ENCODE results near the gene PRSS38.
"Not testable (repeated sequence)": the region's sequence is repeated elsewhere in the genome, so short reads cannot be mapped to it uniquely, and the experiment has no call there.

The PRSS38 gene

GRCh38 chr1:227846265-227846858 is 30.9 kb downstream of the PRSS38 start:
- no peak for DNase-seq

- DNase-seq: not testable (repeated sequence)
Observed at GRCh38 chr1:227847046-227847445, 31.6 kb downstream of the PRSS38 start.

- no peak for DNase-seq
Observed at GRCh38 chr1:227848430-227848932, 33.0 kb downstream of the PRSS38 start.

GRCh38 chr1:227849251-227849650 is 33.8 kb downstream of the PRSS38 start:
- no peak for DNase-seq

GRCh38 chr1:227854189-227854588 is 38.7 kb downstream of the PRSS38 start:
- no peak for DNase-seq

GRCh38 chr1:227855687-227856086 is 40.2 kb downstream of the PRSS38 start:
- no peak for DNase-seq

- DNase-seq: no peak
Observed at GRCh38 chr1:227856147-227856858, 40.8 kb downstream of the PRSS38 start.

- DNase-seq: no peak
Observed at GRCh38 chr1:227864882-227865281, 49.4 kb downstream of the PRSS38 start.

- DNase-seq: no peak
Observed at GRCh38 chr1:227869279-227869842, 53.9 kb downstream of the PRSS38 start.

- no peak for DNase-seq
Observed at GRCh38 chr1:227869851-227870305, 54.4 kb downstream of the PRSS38 start.

GRCh38 chr1:227870366-227870765 is 54.9 kb downstream of the PRSS38 start:
- no peak for DNase-seq

- DNase-seq: not testable (repeated sequence)
Observed at GRCh38 chr1:227871892-227872291, 56.4 kb downstream of the PRSS38 start.

- not testable (repeated sequence) for DNase-seq
Observed at GRCh38 chr1:227877810-227878209, 62.3 kb downstream of the PRSS38 start.

GRCh38 chr1:227880342-227880924 is 65.0 kb downstream of the PRSS38 start:
- no peak for DNase-seq

- DNase-seq: no peak
Observed at GRCh38 chr1:227883073-227883520, 67.6 kb downstream of the PRSS38 start.

GRCh38 chr1:227883641-227884301 is 68.3 kb downstream of the PRSS38 start:
- DNase-seq: no peak

- no peak for DNase-seq
Observed at GRCh38 chr1:227884370-227885134, 69.1 kb downstream of the PRSS38 start.

GRCh38 chr1:227885135-227885647 is 69.7 kb downstream of the PRSS38 start:
- DNase-seq: no peak

GRCh38 chr1:227885648-227886502 is 70.4 kb downstream of the PRSS38 start:
- peak; percentile 29 for DNase-seq

GRCh38 chr1:227886503-227886961 is 71.1 kb downstream of the PRSS38 start:
- DNase-seq: no peak

Data from hematopoietic multipotent progenitor cell treated with erythropoietin and hydrocortisone succinate and interleukin-3 and kit ligand, for 8 days (in vitro differentiated cells).